Keratinocyte (primary cell): Measurements from ENCODE around the gene PER2.

Source experiments
- EZH2 ChIP-seq: IDR thresholded peaks from one replicate; pipeline ENCODE4 v1.6.1; 2012; ENCODE audit warnings: inconsistent platforms, mild to moderate bottlenecking, low read length, moderate library complexity
- TF ChIP-seq, protein P1 (sequence below), 3 experiments: IDR thresholded peaks in 1 of 3; conservative IDR thresholded peaks in 1 of 3; optimal IDR thresholded peaks in 1 of 3; 2 replicates in 2 of 3; 3 replicates in 1 of 3; pipeline versions ENCODE3 to v1.5.1; 2011; ENCODE audit warnings: low read length in 3 of 3, mild to moderate bottlenecking in 3 of 3, moderate library complexity in 2 of 3, control low read depth in 1 of 3, inconsistent platforms in 1 of 3; ENCODE audit not compliant: insufficient read depth in 2 of 3; ENCODE audit errors: extremely low read depth in 1 of 3

DNA sequence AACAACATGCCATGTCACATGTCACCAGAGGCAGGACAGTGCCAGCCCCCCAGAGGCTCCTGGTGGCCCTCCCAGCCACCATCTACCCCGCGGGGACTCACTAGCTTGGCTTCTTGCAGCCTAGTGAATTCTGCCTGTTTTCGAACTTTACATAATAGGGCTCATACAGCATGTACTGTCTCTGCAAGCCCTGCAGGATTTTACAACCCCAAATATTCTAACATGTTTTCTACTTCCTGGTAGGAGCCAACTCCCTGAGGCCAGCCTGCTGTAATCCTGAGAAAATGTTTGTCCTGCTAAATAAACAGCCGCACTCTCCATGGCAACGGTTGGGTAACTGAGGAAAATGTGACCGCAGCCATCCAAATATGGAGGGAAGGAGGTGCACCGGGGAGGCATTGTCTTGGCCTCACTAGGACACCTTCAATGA, 2.7 kb downstream of the PER2 start:
- TF ChIP-seq, protein P1, sequence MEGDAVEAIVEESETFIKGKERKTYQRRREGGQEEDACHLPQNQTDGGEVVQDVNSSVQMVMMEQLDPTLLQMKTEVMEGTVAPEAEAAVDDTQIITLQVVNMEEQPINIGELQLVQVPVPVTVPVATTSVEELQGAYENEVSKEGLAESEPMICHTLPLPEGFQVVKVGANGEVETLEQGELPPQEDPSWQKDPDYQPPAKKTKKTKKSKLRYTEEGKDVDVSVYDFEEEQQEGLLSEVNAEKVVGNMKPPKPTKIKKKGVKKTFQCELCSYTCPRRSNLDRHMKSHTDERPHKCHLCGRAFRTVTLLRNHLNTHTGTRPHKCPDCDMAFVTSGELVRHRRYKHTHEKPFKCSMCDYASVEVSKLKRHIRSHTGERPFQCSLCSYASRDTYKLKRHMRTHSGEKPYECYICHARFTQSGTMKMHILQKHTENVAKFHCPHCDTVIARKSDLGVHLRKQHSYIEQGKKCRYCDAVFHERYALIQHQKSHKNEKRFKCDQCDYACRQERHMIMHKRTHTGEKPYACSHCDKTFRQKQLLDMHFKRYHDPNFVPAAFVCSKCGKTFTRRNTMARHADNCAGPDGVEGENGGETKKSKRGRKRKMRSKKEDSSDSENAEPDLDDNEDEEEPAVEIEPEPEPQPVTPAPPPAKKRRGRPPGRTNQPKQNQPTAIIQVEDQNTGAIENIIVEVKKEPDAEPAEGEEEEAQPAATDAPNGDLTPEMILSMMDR (optimal IDR thresholded peaks at IDR 0.05 in 1 of 3, IDR thresholded peaks at IDR 0.05 in 1 of 3, conservative IDR thresholded peaks at IDR 0.05 in 1 of 3; ENCODE audit: extremely low read depth in 1 of 3, insufficient read depth in 2 of 3, low read length in 3 of 3): no peak
- no peak for TF ChIP-seq EZH2
